ENCODE data around the gene TMEM54.
"Not testable (repeated sequence)": the region's sequence is repeated elsewhere in the genome, so short reads cannot be mapped to it uniquely, and the experiment has no call there.

Gene TMEM54

DNA sequence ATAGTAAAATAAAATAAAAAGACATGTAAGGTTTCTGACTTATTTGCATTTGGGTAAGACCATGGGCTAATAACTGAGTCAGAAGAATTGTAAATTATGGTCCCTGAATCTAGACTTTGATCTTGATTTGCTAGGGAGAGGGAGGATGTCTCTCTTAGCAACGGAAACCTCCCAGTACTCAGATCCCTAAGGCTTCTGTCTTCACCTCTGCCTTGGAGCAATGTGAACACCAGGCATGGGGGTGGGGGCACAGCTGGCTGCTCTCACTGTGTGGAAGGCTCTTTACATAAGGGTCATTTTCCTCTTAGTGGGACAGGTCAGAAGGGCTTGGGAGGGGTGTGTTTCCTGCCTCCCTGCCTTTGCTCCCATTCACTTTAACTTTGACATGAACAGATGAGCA lies 17.0 kb upstream of the TMEM54 start:
- no peak for DNase-seq

DNA sequence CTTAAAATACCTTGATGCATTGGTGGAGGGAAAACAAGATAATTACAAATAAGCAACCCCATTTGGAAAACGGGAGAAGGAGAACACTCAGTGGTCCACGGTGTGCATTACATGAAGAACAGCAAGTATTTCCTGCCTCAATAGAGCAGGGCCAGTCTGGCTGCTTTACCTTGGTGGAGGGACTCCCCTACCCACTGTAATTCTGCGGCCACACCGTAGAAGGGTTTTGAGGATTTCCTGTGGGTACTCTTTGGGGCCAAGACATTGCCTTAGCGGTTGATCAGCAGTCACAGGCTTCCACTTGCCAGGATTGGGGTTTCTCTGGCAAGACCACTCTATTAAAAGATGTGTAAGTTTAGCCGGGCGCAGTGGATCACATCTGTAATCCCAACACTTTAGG lies 16.3 kb upstream of the TMEM54 start:
- DNase-seq, result no peak

DNA sequence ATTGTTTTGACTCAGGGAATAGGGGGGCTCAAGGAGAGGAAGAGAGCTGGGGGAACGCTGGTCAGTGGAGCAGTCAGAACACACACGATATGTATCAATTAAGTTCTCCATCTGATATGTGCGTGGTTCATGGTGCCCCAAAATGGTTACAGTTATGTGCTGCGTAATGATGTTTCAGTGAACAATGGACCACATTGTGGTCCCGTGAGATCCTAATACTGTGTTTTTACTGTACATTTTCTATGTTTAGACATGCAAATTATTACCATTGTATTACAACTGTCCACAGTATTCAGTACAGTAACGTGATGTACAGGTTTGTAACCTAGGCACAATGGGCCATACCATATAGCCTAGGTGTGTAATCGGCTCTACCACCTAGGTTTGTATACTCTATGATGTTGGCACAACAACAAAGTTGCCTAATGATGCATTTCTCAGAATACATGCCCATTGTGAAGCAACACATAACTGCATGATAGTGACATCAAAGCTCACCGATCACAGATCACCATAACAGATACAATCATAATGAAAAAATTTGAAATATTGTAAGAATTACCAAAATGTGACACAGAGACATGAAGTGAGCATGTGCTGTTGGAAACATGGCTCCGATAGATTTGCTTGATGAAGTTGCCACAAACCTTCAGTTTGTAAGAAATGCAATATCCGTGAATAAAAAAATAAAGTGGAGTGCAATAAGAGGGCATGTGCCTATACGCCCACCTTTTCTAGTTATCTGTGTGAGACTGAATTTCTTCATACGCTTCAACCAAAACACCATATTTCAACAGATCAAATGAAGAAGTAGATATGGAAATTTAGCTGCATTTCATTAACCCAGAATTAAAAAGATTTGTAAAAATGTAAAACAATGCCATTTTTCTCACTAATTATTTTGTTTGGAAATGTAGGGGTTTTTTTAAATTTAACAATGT lies 14.8 kb upstream of the TMEM54 start:
- DNase-seq, result no peak

DNA sequence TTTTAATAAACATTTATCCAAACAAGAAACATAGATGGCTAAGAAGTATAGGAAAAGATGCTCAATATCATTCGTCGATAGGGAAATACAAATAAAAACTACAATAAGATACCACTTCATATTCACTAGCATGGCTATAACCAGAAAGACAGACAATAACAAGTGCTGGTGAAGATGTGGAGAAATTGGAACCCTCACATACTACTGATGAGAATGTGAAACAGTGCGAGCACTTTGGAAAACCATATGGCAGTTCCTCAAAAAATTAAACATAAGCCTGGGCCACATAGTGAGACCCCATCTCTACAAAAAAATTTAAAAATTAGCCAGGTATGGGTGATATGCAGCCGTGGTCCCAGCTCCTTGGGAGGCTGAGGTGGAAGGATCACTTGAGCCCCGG lies 9.1 kb upstream of the TMEM54 start:
- DNase-seq, result no peak

DNA sequence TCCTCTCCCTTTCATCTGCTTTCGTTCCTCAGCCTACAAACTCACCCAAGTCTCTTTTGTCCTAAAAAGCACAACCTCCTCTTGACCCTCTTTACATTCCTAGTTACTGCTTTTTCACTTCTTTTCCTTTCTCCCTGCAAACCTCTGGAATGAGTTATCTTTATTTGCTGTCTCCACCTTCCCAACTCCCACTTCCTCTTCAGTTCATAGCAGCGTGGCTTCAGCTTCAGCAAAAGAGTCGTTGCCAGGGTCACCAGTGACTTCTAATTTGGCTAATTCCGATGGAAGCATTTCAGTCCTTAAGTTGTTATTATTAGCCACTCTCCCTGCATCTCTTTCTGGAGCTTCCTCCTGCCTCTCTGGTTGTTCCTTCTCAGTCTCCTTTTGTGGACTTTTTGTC lies 6.2 kb upstream of the TMEM54 start:
- no peak for DNase-seq

DNA sequence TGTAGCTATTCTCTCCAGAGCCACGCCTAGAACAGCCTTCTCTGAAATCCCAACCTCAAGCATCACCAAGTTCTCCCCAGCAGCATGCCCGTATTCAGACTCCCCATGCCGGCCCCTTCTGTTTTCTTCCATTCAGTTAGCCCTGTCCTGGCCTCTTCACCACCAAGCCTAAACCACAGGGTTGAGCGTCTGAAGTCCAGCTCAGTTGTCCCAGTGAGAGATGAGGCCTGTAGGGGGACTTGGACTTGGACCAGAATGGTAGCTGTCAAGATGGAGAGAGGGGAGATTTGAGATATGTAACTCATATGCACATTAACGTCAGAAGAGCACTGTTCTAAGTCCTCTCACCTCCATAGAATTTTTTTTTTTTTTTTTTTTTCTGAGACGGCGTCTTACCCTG lies 5.5 kb upstream of the TMEM54 start:
- no peak for DNase-seq

DNA sequence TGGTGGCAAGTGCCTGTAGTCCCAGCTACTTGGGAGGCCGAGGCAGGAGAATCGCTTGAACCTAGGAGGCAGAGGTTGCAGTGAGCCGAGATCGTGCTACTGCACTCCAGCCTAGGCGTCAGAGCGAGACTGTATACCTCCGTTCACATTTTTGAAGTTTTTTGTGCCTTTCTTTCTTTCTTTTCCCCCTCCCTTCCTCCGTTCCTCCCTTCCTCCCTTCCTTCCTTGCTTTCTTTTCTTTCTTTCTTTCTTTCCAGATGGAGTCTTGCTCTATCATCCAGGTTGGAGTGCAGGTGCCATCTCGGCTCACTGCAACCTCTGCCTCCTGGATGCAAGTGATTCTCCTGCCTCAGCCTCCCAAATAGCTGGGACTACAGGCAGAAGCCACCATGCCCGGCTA lies 4.4 kb upstream of the TMEM54 start:
- not testable (repeated sequence) for DNase-seq

DNA sequence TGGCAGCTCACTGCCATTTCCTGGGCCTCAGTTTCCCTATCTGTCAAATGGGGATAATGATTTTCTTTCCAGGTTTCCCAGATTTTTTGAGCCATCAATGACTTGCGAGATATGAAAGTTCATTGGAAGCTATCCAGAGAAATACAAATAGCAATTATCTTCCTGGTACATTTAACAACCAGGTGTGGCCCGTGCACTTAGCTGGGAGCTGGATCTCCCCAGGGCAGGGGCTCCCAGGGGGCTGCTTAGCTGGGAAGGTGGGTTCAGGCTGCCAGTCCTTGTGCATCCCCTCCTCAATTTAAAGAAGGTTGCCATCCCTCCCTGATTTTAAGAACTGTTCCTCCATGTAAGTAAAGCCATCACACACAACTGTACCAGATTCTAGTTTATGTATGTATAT lies 3.6 kb upstream of the TMEM54 start:
- DNase-seq, result no peak

DNA sequence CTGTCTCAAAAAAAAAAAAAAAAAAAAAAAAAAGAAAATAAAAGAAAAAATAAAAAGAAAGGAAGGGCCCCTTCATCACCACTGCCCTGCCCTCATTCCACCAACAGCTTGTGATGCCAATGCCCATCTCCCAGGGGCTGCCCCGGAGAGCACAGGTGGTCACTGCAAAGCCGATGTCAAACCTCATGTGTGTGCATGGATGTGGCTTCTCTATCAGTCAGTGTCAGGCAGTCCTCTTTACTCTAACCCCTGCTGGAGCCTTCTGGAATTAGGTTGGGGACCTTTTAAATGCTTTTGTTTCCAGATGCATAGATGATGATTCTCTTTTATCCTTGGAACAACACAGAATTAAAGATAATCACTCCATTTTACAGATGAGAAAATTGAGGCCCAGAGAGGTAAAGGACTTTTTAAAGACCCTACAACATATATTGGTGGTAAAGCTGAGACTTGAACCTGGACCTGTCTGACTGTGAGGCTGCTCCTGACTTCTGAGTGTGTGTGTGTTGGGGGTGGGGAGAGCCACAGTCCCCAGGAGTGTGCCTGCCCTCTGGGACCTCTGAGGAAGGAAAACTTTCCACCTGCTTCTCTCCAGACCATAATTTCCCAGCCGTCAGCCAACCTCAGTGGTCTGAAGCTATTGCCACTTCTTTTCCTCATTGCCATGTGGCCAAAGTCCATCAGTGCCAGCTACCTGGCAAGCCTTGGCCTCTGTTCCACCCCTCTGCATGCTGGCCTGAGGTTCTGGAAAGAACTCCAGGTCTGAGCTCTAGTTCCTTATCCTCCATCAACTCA lies 3.0 kb upstream of the TMEM54 start:
- DNase-seq, result no peak

DNA sequence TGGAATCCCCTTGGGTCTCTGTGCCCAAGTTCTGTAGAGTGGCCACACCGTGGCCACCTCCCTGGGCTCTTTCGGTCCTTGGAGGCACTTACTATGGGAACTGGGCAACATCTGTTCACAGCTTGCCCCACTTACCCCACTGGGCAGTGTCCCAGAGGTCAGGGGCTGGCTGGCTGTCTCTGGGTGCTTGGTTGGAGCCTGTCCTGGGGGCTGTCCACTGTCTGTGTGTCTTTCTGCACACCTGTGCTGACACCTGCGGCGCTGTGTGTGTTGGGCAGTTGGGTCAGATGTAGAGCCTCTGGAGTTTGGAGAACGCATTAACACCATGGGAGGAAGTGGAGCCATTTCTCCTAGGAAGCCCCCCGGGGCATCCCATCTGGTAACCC lies 1.3 kb upstream of the TMEM54 start:
- DNase-seq, result no peak

DNA sequence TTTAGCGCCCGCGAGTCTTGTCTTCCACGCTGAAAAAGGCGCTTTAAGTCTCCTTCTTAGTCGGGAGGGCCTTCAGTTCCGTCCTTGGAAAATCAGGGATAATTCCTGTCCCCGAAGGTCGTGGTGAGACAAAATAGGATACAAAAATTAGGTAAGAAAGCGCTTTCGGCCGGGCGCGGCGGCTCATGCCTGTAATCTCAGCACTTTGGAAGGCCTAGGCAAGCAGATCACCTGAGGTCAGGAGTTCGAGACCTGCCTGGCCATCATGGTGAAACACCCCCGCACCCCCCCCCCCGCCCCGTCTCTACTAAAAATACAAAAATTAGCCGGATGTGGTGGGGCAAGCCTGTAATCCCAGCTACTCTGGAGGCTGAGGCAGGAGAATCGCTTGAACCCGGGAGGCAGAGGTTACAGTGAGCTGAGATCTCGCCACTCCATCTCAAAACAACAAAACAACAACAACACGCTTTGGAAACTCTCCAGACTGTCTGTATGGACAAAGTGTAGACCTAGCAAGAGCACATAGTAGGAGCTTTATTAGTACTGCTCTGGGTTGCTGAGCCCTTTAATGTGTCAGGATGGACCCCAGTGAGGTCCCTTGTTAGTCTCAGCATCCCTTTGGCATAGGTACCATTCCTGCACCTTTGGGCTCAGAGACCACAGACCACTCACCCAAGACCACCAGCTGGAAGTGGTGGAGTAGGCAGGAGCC lies 790 bp upstream of the TMEM54 start:
- no peak for DNase-seq

DNA sequence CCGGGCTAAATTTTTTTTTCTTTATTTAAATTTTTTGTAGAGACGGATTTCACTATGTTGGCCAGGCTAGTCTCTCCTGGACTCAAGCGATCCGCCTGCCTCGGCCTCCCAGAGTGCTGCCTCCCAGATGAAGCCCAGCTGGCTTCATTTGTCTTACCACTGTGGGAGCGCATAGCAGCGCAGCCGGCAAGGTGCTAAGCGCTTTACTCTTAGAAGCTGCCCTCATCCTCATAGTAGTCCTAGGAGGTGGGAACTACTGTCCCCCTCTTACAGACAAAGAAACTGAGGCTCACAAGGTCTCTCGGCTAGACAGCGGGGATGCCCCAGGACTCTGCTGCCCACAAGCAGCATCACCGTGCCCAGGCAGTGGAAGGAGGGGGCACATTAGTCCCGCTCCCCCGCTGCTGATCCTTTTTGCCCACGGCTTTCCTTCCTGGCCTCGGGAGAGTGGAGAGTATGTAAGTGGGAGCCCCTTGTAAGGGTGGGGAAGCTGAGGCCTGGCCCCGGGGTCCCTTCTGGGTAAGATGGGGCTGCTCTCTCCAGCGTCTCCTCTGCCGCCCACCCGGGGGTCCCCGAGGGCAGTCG lies 726 bp downstream of the TMEM54 start:
- DNase-seq, result no peak

DNA sequence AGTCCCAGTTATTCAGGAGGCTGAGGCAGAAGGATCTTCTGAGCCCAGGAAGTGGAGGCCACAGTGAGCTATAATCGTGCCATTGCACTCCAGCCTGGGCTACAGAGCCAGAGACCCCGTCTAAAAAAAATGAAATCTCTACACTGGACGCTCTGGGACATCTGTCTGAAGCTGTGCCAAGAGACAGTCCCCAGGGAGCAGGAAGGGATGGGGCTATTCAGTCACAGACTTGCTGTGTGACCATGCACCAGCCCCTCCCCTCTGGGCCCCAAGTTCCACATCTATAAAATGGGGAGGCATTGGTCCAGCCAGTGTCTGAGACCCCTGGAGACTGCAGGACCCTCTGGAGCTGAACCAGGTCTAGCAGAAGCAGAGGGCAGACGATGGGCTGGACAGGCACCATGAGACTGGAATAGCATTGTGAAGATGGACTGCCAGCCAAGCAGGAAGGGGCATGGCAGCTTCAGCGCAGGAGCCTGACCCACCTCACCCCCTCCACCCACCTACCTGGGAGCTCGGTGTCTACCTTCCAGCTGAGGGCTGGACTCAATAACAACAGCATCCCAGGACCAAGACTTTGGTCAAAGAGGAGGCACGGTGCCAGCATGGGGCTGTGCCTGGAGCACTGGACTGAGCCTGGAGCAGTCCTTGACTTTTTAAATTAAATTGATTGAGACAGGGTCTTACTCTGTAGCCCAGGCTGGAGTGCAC lies 1.4 kb downstream of the TMEM54 start:
- DNase-seq, result no peak

DNA sequence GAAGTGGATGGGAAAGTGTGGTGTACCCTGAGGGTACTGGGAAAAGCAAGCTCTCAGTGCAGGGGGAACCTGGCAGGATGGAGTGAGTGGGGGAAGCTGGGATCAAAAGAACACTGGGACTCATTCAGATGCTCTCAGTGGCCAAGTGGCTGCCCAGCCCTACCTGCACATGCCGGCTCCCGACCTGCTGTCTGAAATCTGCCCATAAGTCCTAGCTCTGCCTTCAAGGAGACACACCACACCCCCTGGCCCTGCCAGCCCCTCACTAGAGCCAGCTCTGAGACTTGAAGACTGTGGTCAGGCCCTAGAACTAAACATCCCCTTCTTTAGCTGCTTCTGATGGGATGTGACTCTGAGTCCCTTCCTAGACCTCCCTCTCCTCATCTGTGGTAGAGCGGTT lies 2.2 kb downstream of the TMEM54 start:
- no peak for DNase-seq

DNA sequence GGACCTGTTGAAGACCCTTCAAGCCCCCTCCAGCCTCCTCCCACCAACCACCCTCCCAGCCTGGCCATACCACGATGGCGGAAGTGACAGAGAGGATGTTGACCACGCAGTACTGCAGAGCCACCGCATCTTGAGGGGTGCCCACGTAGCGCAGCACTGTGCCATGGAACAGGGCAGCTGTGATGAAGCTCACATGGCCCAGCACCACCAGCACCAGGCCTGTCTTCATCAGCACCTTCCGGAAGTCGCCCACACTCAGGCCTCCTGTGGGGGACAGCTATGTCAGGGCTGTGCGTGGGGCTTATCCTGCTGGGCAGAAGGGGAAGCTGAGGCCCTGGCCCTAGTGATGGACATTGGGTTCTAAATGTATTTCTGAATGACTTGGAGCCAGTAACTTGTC lies 3.1 kb downstream of the TMEM54 start:
- DNase-seq, result no peak

DNA sequence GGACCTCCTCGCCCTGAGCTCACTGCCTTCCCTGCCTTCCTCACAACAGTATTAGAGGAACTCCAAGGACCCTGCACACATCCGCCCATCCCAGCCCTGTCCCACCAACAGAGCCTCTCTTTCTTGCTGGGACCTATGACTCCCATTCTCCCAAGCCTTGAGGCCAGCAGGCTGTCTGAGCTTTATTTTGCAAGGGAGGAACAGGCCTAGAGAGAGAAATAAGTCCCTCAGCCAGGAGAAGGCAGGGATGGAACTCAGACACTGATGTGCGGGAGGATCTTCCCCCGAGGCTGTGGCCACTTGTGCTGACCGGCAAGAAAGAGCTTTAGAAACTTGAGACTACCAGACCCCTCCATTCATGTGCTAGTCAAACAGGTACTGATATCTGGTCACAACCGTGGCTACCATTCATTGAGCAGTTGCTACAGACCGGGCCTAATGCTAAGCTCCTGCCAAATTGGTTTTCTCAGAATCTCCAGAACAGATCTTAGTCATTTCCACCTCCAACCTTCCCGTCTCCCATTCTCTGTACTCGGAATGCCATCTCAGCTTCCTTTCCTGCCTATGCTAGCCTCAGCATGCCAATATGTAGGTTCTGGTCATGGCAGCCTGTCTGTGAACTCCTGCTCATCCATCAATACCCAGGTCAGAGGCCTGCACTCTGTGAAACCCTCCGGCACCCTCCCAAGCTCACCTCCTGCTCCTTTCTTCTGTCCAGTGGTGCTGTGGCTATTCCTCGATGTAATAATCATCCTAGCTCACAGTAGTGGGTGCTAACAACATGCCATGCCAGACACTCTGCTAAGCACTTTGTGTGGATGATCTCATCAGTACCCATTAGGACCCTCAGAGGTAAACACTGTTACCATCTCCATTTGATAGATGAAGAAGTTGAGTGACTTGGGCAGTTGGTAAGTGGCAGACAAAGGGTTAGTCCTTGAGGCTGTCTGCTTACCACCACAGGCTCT lies 3.8 kb downstream of the TMEM54 start:
- no peak for DNase-seq

DNA sequence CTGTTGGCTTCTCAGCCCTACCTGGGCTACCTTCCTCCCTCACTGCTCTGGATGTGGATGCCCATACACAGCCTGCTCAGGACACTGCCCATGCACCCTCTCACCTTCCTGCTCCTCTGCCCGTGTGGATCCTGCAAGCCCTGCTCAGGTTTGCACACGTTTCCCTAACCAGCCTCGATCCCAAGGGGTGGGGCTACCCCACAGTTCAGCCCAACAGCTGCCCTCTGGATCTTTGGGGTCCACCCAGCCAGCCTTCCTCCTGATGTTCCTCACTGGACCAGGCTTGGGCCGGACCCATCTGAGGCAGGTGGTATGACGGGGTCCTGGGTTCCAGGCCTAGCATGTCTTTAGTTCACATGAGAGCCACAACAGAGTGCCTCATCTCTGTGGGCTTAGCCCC lies 4.7 kb downstream of the TMEM54 start:
- DNase-seq, result no peak

DNA sequence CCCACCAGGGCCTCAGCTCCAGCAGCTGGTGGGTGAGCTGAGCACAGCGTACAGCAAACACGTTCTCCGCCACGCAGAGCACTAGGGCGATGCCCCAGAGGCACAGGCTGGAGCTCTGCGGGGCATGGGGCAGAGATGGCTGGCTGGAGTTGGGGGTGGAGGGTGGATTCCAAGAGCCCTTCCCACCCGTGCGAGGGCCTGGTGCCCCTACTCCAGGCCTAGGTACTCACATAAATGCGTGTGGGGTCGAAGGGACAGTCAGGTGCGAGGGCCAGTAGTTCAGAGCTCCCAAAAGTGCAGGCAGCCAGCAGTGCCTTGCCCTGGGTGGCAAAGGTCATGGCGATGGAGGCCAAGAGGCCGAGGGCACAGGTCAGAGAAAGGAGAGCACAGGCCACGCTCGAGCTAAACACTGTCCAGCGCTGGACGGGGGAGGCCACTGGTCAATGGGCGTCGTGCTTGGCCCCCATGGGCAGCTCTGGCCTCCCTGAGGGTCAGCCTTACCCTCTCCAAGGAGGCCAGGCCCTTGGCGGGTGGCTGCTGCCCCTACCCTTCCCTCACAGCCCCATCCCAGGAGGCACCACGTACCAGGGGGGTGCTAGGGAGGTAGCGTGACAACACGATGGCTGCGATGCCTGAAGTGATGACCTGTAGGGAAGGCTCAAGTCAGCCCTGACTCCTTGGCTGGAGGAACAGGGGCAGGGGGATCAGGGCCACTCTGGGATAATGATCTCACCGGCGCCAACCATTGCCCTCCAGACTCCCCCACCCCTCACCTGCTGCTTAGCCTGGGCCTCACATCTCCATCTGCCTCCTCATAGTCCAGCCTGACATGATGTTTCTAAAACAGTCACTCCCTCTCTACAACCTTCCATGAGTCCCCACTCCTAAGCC lies 5.6 kb downstream of the TMEM54 start:
- no peak for DNase-seq

DNA sequence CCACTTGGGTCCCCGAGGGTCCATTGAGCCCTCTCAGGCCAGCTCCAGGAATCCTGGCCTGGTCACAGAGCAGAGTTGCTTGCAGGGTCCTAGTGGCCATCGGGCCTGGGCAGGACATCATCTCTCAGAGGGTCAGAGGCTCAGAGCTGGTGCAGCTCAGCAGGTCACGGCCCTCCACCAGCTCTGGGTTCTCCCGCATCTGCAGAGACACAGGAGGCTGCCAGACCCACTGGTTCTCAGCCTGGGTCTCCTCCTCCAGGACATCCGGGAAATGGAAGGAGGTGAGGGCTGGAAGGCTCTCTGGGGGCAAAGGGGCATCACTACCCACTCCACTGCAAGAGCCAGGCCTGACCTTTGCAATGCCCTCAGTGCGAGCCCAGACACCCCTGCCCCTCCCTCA lies 6.5 kb downstream of the TMEM54 start:
- DNase-seq, result no peak

DNA sequence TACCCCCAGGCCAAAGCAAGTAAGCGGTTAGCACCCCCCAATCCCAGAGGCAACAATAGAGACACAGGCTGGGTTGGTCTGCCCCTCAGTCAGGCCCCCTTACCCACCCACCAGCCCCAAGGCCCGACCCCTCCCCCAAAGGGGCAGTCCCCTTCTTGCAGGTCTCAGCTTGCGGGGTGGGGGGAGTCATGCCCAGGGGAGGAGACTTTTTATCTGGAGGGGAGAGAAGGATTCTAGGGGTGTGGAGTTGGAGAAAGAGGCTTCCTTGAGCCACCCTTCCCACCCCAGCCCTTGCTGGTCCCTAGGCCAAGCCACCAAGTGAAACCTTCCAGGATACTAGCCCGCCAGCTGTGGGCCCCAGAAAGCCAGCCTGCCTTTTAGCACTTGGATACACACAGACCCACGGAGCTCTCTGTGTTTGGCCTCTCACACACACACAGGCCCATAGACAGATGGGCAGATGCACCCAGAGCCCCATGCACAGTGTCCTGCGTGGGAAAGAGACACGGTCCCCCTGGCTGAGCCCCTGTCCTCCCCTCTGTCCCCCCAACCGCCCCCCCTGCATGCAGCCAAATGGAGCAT lies 7.1 kb downstream of the TMEM54 start:
- DNase-seq, result no peak

Data from SW 1271 (cell line).